Memory B cell (primary cell): Measurements from ENCODE around the gene NAA80.
"Not testable (repeated sequence)": the region's sequence is repeated elsewhere in the genome, so short reads cannot be mapped to it uniquely, and the experiment has no call there.

ENCODE experiments used
- ATAC-seq: fragments of 150-1000 bp; cut with Tn5 transposase; 2 replicates; pipeline ENCODE4 v1.10.0; 2021; ENCODE audit warnings: low read depth, mild to moderate bottlenecking, moderate library complexity
- DNase-seq, 2 donors: peaks; one replicate each; pipeline ENCODE4 v3.0.0; 2022; ENCODE audit warnings: low spot score in 2 of 2
- H3K27ac Mint-ChIP-seq: one replicate; pipeline ENCODE4 v1.8.0; 2022; ENCODE audit warnings: mild to moderate bottlenecking, moderate library complexity, mixed read lengths
- H3K27me3 Mint-ChIP-seq: one replicate; pipeline ENCODE4 v1.8.0; 2022; ENCODE audit warnings: mixed read lengths
- H3K36me3 Mint-ChIP-seq: one replicate; pipeline ENCODE4 v1.8.0; 2022; ENCODE audit warnings: mild to moderate bottlenecking, mixed read lengths
- H3K4me1 Mint-ChIP-seq: one replicate; pipeline ENCODE4 v1.8.0; 2022; ENCODE audit warnings: mixed read lengths
- H3K4me3 Mint-ChIP-seq: one replicate; pipeline ENCODE4 v1.8.0; 2022; ENCODE audit warnings: mild to moderate bottlenecking, moderate library complexity, mixed read lengths
- H3K9me3 Mint-ChIP-seq: one replicate; pipeline ENCODE4 v1.8.0; 2022; ENCODE audit warnings: mixed read lengths

Gene NAA80

GRCh38 chr3:50294492-50295403 lies 4.5 kb downstream of the NAA80 start:
- no peak overlapping the region for H3K27ac Mint-ChIP-seq
- DNase-seq (no peak), ATAC-seq (no peak)
- no peaks in the 10 kb centered on the region for H3K27me3 Mint-ChIP-seq
- no peak overlapping the region for H3K4me3 Mint-ChIP-seq
- no peaks in the 10 kb centered on the region for H3K9me3 Mint-ChIP-seq
- H3K36me3 Mint-ChIP-seq = no peaks in the 10 kb centered on the region
- H3K4me1 Mint-ChIP-seq = peaks cover 30% of the 10 kb centered on the region

- no peak for ATAC-seq
- no peaks in the 10 kb centered on the region for H3K9me3 Mint-ChIP-seq
- DNase-seq = no peak
- no peak overlapping the region for H3K27ac Mint-ChIP-seq
- H3K4me3 Mint-ChIP-seq = no peak overlapping the region
- H3K4me1 Mint-ChIP-seq = peaks cover 29% of the 10 kb centered on the region
- H3K36me3 Mint-ChIP-seq = peaks cover 2% of the 10 kb centered on the region
- no peaks in the 10 kb centered on the region for H3K27me3 Mint-ChIP-seq
Observed at GRCh38 chr3:50294089-50294488, 5.1 kb downstream of the NAA80 start.

- peaks cover 4% of the 10 kb centered on the region for H3K36me3 Mint-ChIP-seq
- ATAC-seq = no peak
- peak overlapping the region; percentile 91 for H3K27ac Mint-ChIP-seq
- DNase-seq = no peak
- H3K9me3 Mint-ChIP-seq = no peaks in the 10 kb centered on the region
- H3K4me1 Mint-ChIP-seq = peaks cover 28% of the 10 kb centered on the region
- no peaks in the 10 kb centered on the region for H3K27me3 Mint-ChIP-seq
- peak overlapping the region; percentile 85 for H3K4me3 Mint-ChIP-seq
Observed at GRCh38 chr3:50293079-50293801, 6.0 kb downstream of the NAA80 start.

- H3K4me1 Mint-ChIP-seq = peaks cover 22% of the 10 kb centered on the region
- H3K36me3 Mint-ChIP-seq = peaks cover 5% of the 10 kb centered on the region
- H3K4me3 Mint-ChIP-seq = peak within 1 kb of the TSS; percentile 85
- H3K27ac Mint-ChIP-seq = peak within 1 kb of the TSS; percentile 91
- no peaks in the 10 kb centered on the region for H3K9me3 Mint-ChIP-seq
- ATAC-seq (peak; percentile 99), DNase-seq (peak; percentile 85 to 92)
- H3K27me3 Mint-ChIP-seq = no peaks in the 10 kb centered on the region
Observed at GRCh38 chr3:50292159-50293078, 6.8 kb downstream of the NAA80 start, which contains the start of gene IFRD2. Gene IFRD2 (minus strand): TSS chr3:50292429. CDS start chr3:50292274, 155 bp downstream.

- Mint-ChIP-seq H3K4me1 (peaks cover 19% of the 10 kb centered on the region), H3K9me3 (no peaks in the 10 kb centered on the region), H3K27me3 (no peaks in the 10 kb centered on the region), H3K27ac (no peak overlapping the region), H3K36me3 (peaks cover 5% of the 10 kb centered on the region), H3K4me3 (no peak overlapping the region)
- ATAC-seq (no peak), DNase-seq (no peak)
Observed at GRCh38 chr3:50290161-50290641, 9.0 kb downstream of the NAA80 start.

- Mint-ChIP-seq H3K36me3 (peaks cover 5% of the 10 kb centered on the region), H3K27ac (no peak overlapping the region), H3K4me3 (no peak overlapping the region), H3K27me3 (no peaks in the 10 kb centered on the region), H3K4me1 (peaks cover 19% of the 10 kb centered on the region), H3K9me3 (no peaks in the 10 kb centered on the region)
- DNase-seq (no peak), ATAC-seq (no peak)
Observed at GRCh38 chr3:50289130-50289529, 10.1 kb downstream of the NAA80 start.

GRCh38 chr3:50288387-50289007 lies 10.7 kb downstream of the NAA80 start:
- Mint-ChIP-seq H3K9me3 (no peaks in the 10 kb centered on the region), H3K27ac (no peak overlapping the region), H3K36me3 (peaks cover 5% of the 10 kb centered on the region), H3K27me3 (no peaks in the 10 kb centered on the region), H3K4me1 (peaks cover 19% of the 10 kb centered on the region), H3K4me3 (no peak overlapping the region)
- DNase-seq (no peak), ATAC-seq (no peak)

GRCh38 chr3:50287262-50287661 lies 11.9 kb downstream of the NAA80 start:
- H3K9me3 Mint-ChIP-seq = no peaks in the 10 kb centered on the region
- ATAC-seq (no peak), DNase-seq (no peak)
- peaks cover 11% of the 10 kb centered on the region for H3K4me1 Mint-ChIP-seq
- no peak overlapping the region for H3K4me3 Mint-ChIP-seq
- peaks cover 5% of the 10 kb centered on the region for H3K36me3 Mint-ChIP-seq
- no peaks in the 10 kb centered on the region for H3K27me3 Mint-ChIP-seq
- H3K27ac Mint-ChIP-seq = no peak overlapping the region

GRCh38 chr3:50286322-50287227 lies 12.6 kb downstream of the NAA80 start:
- peaks cover 5% of the 10 kb centered on the region for H3K36me3 Mint-ChIP-seq
- H3K27ac Mint-ChIP-seq = no peak overlapping the region
- ATAC-seq = no peak
- no peak overlapping the region for H3K4me3 Mint-ChIP-seq
- peaks cover 9% of the 10 kb centered on the region for H3K4me1 Mint-ChIP-seq
- no peaks in the 10 kb centered on the region for H3K27me3 Mint-ChIP-seq
- H3K9me3 Mint-ChIP-seq = no peaks in the 10 kb centered on the region
- no peak for DNase-seq

- ATAC-seq, H3K9me3 Mint-ChIP-seq, H3K27me3 Mint-ChIP-seq, DNase-seq, H3K4me3 Mint-ChIP-seq, H3K27ac Mint-ChIP-seq, H3K4me1 Mint-ChIP-seq, H3K36me3 Mint-ChIP-seq: not testable (repeated sequence)
Observed at GRCh38 chr3:50284121-50284520, 15.1 kb downstream of the NAA80 start.

- H3K9me3 Mint-ChIP-seq = no peaks in the 10 kb centered on the region
- H3K27me3 Mint-ChIP-seq = peaks cover 17% of the 10 kb centered on the region
- no peak overlapping the region for H3K27ac Mint-ChIP-seq
- H3K36me3 Mint-ChIP-seq = no peaks in the 10 kb centered on the region
- DNase-seq = no peak
- no peak overlapping the region for H3K4me3 Mint-ChIP-seq
- no peak for ATAC-seq
- H3K4me1 Mint-ChIP-seq = peaks cover 7% of the 10 kb centered on the region
Observed at GRCh38 chr3:50279255-50280016, 19.8 kb downstream of the NAA80 start.

- Mint-ChIP-seq H3K36me3 (no peaks in the 10 kb centered on the region), H3K4me3 (no peak within 1 kb of the TSS), H3K4me1 (peaks cover 11% of the 10 kb centered on the region), H3K27ac (no peak within 1 kb of the TSS), H3K9me3 (no peaks in the 10 kb centered on the region), H3K27me3 (peaks cover 20% of the 10 kb centered on the region)
- ATAC-seq (no peak), DNase-seq (no peak)
Observed at GRCh38 chr3:50278880-50279224, 20.4 kb downstream of the NAA80 start, which contains the start of gene LSMEM2. Gene LSMEM2 (plus strand): TSS chr3:50279087. CDS start chr3:50279114, 27 bp downstream.
